Esophagus squamous epithelium (tissue), 4 donors: Measurements from ENCODE around the gene SLC9A9.

Source experiments
- CTCF ChIP-seq, 6 experiments: fragments of 450-650 bp in 4 of 6; fragments of 200-600 bp in 2 of 6; sonication (generic) in 2 of 6; IDR thresholded peaks; one replicate each; pipeline ENCODE4 v1.5.1; 2016 to 2019; ENCODE audit warnings: antibody characterized with exemption in 6 of 6, mild to moderate bottlenecking in 4 of 6, moderate library complexity in 4 of 6
- POLR2A ChIP-seq, 4 donors: fragments of 450-650 bp; IDR thresholded peaks; one replicate each; pipeline ENCODE4 v1.6.1; 2017; ENCODE audit warnings: antibody characterized with exemption in 4 of 4, mild to moderate bottlenecking in 4 of 4, moderate library complexity in 3 of 4

DNA sequence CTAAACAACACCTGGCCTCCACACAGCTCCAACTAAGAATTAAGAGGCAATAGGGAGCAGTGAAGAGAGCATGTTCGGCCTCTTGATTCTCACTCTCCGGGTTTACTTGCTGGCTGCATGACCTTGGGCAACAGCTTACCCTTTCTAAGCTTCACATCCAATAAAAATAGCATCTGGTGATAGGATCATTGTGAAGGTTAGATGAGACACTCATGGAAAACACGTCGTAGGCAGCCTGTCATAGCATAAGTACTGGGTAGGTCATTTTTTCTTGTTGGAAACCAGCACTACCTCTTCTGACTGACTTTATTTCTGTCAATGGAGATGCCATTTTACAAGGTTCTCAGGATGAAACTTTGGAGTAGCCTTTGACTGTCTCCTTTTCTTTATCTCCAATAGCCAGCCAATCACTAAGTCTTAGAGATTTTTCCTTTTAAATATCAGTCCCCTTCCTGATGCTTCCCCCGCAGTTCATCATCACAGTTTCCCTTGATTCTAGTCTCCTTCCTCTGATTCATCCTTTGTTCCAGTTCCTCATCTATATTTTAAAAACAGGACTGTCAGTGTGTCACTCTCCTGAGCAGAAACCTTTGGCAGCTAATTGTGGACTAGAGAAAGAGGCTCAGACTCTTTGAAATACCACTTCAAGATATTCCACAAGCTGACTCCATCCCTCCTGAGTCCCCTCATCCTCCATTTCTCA lies 271.5 kb downstream of the SLC9A9 start:
- no peak for TF ChIP-seq CTCF (IDR thresholded peaks at IDR 0.05)
- no peak for TF ChIP-seq POLR2A (IDR thresholded peaks at IDR 0.05)
